Transverse colon (tissue), 4 donors: Measurements from ENCODE around the gene HELZ. TPM values are rescaled to one million over a fixed set of nuclear protein-coding genes. Genes with fewer than 3 reads are reported as not detected.

Experiments
- DNase-seq: peaks from one replicate; pipeline ENCODE4 v3.0.0-alpha.2; 2019
- H3K27ac ChIP-seq, 4 donors: fragments of 200-600 bp; sonication (generic); 2 replicates each; pipeline ENCODE4 v1.5.1; 2016 to 2018; ENCODE audit warnings: inconsistent platforms in 4 of 4
- H3K27me3 ChIP-seq: fragments of 200-600 bp; sonication (generic); 2 replicates; pipeline ENCODE4 v1.5.1; 2017; ENCODE audit warnings: inconsistent platforms
- H3K36me3 ChIP-seq, 4 donors: fragments of 200-600 bp; sonication (generic); 2 replicates each; pipeline ENCODE4 v1.5.1; 2017 to 2019; ENCODE audit warnings: inconsistent platforms in 4 of 4
- H3K4me1 ChIP-seq, 4 donors: fragments of 200-600 bp; sonication (generic); 2 replicates each; pipeline ENCODE4 v1.5.1; 2017 to 2020; ENCODE audit warnings: inconsistent platforms in 4 of 4
- H3K4me3 ChIP-seq, 4 donors: fragments of 200-600 bp; sonication (generic); 1 replicate in 1 of 4; 2 replicates in 3 of 4; pipeline versions ENCODE4 v1.5.1 to v1.6.1; 2017 to 2019; ENCODE audit warnings: inconsistent platforms in 4 of 4
- H3K9me3 ChIP-seq, 2 donors: fragments of 200-600 bp; sonication (generic); 2 replicates each; pipeline ENCODE4 v1.5.1; 2017 to 2019; ENCODE audit warnings: inconsistent platforms in 2 of 2
- CTCF ChIP-seq, 5 experiments: fragments of 200-600 bp in 3 of 5; fragments of 450-650 bp in 2 of 5; sonication (generic) in 3 of 5; IDR thresholded peaks; 1 replicate in 2 of 5; 2 replicates in 3 of 5; pipeline ENCODE4 v1.5.1; 2016 to 2017; ENCODE audit warnings: antibody characterized with exemption in 5 of 5, inconsistent platforms in 3 of 5, mild to moderate bottlenecking in 2 of 5, moderate library complexity in 1 of 5
- EP300 ChIP-seq: sonication (generic); formaldehyde crosslinking; IDR thresholded peaks from one replicate; pipeline ENCODE4 v1.6.1; 2017; ENCODE audit warnings: antibody characterized with exemption, low read depth
- POLR2A ChIP-seq: fragments of 450-650 bp; IDR thresholded peaks from one replicate; pipeline ENCODE4 v1.6.1; 2016; ENCODE audit warnings: antibody characterized with exemption, mild to moderate bottlenecking, moderate library complexity
- POLR2AphosphoS5 ChIP-seq, 3 donors: sonication (generic); formaldehyde crosslinking; IDR thresholded peaks; one replicate each; pipeline ENCODE4 v1.6.1; 2016; ENCODE audit warnings: antibody characterized with exemption in 3 of 3
- WGBS, 2 donors: methylation state at CpG; one replicate each; pipeline ENCODE4 v1.1.5; 2018; ENCODE audit warnings: low coverage in 1 of 2; 5-methylcytosine and 5-hydroxymethylcytosine counted together
- in situ Hi-C, 4 donors: fragments of 200-750 bp; cut with MboI; loops; one replicate each; pipeline versions ENCODE4 v1.15.0 to v1.15.1; 2017; ENCODE audit warnings: low sequenced_read_pairs in 3 of 4, low pct_ligation_motif_present in 1 of 4, low pct_unique_long_range_greater_than_20kb in 1 of 4
- intact Hi-C: fragments of 100-400 bp; cut with DNase I; formaldehyde crosslinking; loops from one replicate; pipeline ENCODE4 v1.15.1; 2023; ENCODE audit warnings: low total_unique reads
- total RNA-seq, 4 donors: library from RNA; depleted of rRNA; stranded (reverse); fragments of >200 nt; gene quantifications; one replicate each; pipeline ENCODE4 v1.1.0, GENCODE V29; 2016

HELZ gene
- total RNA-seq, 4 donors from 2014 or later = 31.8 to 126 (median 56.0) TPM

GRCh38 chr17:67055041-67055443 lies 190.0 kb downstream of the HELZ start:
- no peak overlapping the region for H3K4me3 ChIP-seq
- intact Hi-C loops (no loop called here), in situ Hi-C loops (no loop called here)
- DNase-seq = no peak
- no peaks in the 10 kb centered on the region for H3K36me3 ChIP-seq
- no peak for TF ChIP-seq EP300
- TF ChIP-seq POLR2A = no peak
- TF ChIP-seq POLR2AphosphoS5 (IDR thresholded peaks at IDR 0.05) = no peak
- no peak for TF ChIP-seq CTCF (IDR thresholded peaks at IDR 0.05)
- H3K9me3 ChIP-seq = no peaks in the 10 kb centered on the region
- H3K27me3 ChIP-seq = no peaks in the 10 kb centered on the region
- H3K4me1 ChIP-seq = peaks cover 0 to 25% (median 6%) of the 10 kb centered on the region in 4 donors
- no peak overlapping the region for H3K27ac ChIP-seq
- WGBS, 2 donors = 93% methylated on average over 19 of the region's 19 CpGs; no CpG with 5 or more reads in 1 of the 2 donors

GRCh38 chr17:67054608-67055007 lies 190.4 kb downstream of the HELZ start:
- H3K9me3 ChIP-seq = peaks cover 0 to 3% of the 10 kb centered on the region in 2 donors
- H3K4me3 ChIP-seq = no peak overlapping the region
- no peaks in the 10 kb centered on the region for H3K27me3 ChIP-seq
- peaks cover 0 to 25% (median 6%) of the 10 kb centered on the region in 4 donors for H3K4me1 ChIP-seq
- no peaks in the 10 kb centered on the region for H3K36me3 ChIP-seq
- WGBS, 2 donors = 86% methylated on average over 5 of the region's 5 CpGs; no CpG with 5 or more reads in 1 of the 2 donors
- TF ChIP-seq POLR2A (no peak), POLR2AphosphoS5 (IDR thresholded peaks at IDR 0.05) (no peak), EP300 (no peak), CTCF (IDR thresholded peaks at IDR 0.05) (no peak)
- no peak overlapping the region for H3K27ac ChIP-seq
- DNase-seq = no peak
- intact Hi-C loops (no loop called here), in situ Hi-C loops (no loop called here)

GRCh38 chr17:67054011-67054591 lies 190.9 kb downstream of the HELZ start:
- Histone ChIP-seq H3K4me3 (no peak overlapping the region), H3K4me1 (peaks cover 0 to 25% (median 6%) of the 10 kb centered on the region in 4 donors), H3K9me3 (peaks cover 5 to 8% of the 10 kb centered on the region in 2 donors), H3K27me3 (no peaks in the 10 kb centered on the region), H3K27ac (no peak overlapping the region), H3K36me3 (no peaks in the 10 kb centered on the region)
- TF ChIP-seq CTCF (IDR thresholded peaks at IDR 0.05) (no peak), POLR2AphosphoS5 (IDR thresholded peaks at IDR 0.05) (no peak)
- in situ Hi-C loops (no loop called here), intact Hi-C loops (no loop called here)
- WGBS, 2 donors = 84% methylated on average over 19 of the region's 19 CpGs; no CpG with 5 or more reads in 1 of the 2 donors
- DNase-seq = no peak

GRCh38 chr17:67053438-67054000 lies 191.5 kb downstream of the HELZ start:
- Histone ChIP-seq H3K4me1 (peaks cover 0 to 25% (median 6%) of the 10 kb centered on the region in 4 donors), H3K27me3 (no peaks in the 10 kb centered on the region), H3K9me3 (peaks cover 11 to 12% of the 10 kb centered on the region in 2 donors), H3K36me3 (no peaks in the 10 kb centered on the region), H3K4me3 (no peak overlapping the region), H3K27ac (no peak overlapping the region)
- TF ChIP-seq EP300 (no peak), POLR2AphosphoS5 (IDR thresholded peaks at IDR 0.05) (no peak), CTCF (IDR thresholded peaks at IDR 0.05) (no peak), POLR2A (no peak)
- intact Hi-C loops (no loop called here), in situ Hi-C loops (no loop called here)
- no peak for DNase-seq
- WGBS, 2 donors = 87% methylated on average over 9 of the region's 9 CpGs; no CpG with 5 or more reads in 1 of the 2 donors
